Activated T-cell treated with anti-CD3 and anti-CD28 coated beads, Interleukin-2, amount 50 U/mL, for 24 hours (primary cell): Measurements from ENCODE around the gene KATNIP.

Experiments
- DNase-seq: peaks from one replicate; pipeline ENCODE4 v3.0.0-alpha.2; 2020
- H3K27ac Mint-ChIP-seq: 2 replicates; pipeline ENCODE4 v1.8.0; 2020; ENCODE audit warnings: mild to moderate bottlenecking, mixed read lengths
- H3K27me3 Mint-ChIP-seq: 2 replicates; pipeline ENCODE4 v1.8.0; 2020; ENCODE audit warnings: mixed read lengths
- H3K36me3 Mint-ChIP-seq: 2 replicates; pipeline ENCODE4 v1.8.0; 2020; ENCODE audit warnings: low read depth, mixed read lengths
- H3K4me1 Mint-ChIP-seq: 2 replicates; pipeline ENCODE4 v1.8.0; 2020; ENCODE audit warnings: low read depth, mixed read lengths
- H3K4me3 Mint-ChIP-seq: 2 replicates; pipeline ENCODE4 v1.8.0; 2020; ENCODE audit warnings: mild to moderate bottlenecking, moderate library complexity, mixed read lengths
- H3K9me3 Mint-ChIP-seq: 2 replicates; pipeline ENCODE4 v1.8.0; 2020; ENCODE audit warnings: mixed read lengths

The KATNIP gene

DNA sequence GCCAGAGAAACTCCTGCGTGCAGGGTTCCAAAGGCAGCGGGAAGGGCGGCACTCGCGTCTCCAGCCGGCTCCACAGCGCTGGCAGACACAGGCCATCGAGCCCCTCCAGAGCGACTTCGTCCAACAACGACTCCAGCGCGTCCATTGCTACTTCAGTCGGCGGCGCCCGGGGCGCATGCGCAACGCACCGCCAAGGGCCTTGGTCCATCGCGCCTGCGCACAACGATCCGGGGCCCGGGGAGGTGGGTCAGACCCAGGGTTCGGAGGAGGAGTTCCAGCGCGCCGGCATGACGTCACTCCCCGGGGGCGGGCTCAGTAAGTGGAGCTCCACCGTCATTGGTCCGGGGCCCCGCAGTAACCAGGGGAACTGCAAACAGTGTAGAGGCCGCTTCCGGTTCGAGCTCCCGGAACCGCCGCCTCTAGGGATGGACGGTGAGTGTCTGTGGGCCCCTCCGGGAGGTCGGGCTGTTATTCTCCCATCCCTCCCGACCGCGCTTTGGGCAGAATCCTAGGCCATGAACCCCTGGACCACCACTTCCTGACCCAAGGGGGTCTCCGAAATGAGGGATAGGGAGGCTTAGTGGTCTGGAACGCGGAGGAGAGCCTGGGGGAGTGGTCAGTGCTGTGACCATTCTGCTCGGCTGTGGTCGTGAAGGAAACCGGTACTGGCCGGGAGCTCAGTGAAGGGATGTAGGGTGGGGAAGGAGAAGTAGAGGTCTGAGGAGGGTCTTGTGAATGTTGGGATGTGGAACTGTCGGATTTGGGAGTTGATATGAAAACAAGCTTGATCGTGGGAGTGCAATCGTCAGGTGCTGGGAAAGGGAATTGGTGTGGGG, at the start of gene KATNIP, which contains the start of gene GTF3C1:
KATNIP (plus strand) TSS at position 399 of the 836 bp plus-strand sequence; CDS start at position 426, 27 bp downstream.
GTF3C1 (minus strand) TSS at position 168 of the 836 bp plus-strand sequence; CDS start at position 145, 23 bp downstream.
- peak within 1 kb of the TSS; percentile 100 for H3K4me3 Mint-ChIP-seq
- no peaks in the 10 kb centered on the region for H3K27me3 Mint-ChIP-seq
- no peaks in the 10 kb centered on the region for H3K9me3 Mint-ChIP-seq
- DNase-seq = peak; percentile 100
- H3K27ac Mint-ChIP-seq = peak within 1 kb of the TSS; percentile 98
- peaks cover 25% of the 10 kb centered on the region for H3K36me3 Mint-ChIP-seq
- H3K4me1 Mint-ChIP-seq = peaks cover 39% of the 10 kb centered on the region

DNA sequence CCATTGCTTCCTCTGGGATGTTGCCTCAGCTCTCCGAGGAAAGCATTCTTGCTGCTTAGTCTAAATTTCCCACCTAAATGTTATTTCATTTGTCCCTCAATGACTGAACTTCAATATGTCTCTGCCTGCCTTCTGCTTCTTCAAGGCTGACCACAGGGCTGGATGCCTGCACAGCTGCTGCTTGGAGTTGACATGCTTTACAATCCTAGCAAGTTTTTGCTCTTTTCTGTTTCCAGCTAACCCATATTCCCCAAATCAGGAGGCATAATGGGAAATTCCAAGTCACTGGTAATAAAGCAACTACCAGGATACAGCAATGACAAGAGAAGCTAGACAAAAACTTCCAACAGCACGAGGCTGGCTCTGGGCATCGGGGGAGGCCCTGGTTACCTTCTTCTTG, 49.1 kb upstream of the KATNIP start:
- peaks cover 94% of the 10 kb centered on the region for H3K36me3 Mint-ChIP-seq

DNA sequence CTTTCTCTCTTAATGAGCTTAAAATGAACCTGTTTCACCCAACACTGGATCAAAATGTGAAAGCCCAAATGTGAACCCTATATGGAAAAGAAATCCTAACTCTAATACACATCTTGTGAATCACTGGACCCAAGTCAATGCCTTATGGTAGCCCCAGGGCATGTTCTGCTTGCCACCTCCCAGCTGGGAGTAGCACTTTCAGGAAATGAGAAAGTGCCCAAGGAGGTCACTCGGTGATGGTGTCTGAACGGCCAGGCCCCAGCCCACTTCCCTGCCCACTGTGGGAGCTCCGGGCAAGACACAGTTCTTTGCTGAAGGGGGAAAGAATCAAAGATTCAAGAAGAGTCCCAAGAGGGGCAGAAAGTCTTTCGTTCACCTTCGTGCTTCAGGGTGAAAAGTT, 46.3 kb upstream of the KATNIP start:
- no peaks in the 10 kb centered on the region for H3K4me1 Mint-ChIP-seq
- no peaks in the 10 kb centered on the region for H3K9me3 Mint-ChIP-seq
- no peak overlapping the region for H3K27ac Mint-ChIP-seq
- H3K36me3 Mint-ChIP-seq = peaks cover 94% of the 10 kb centered on the region
- H3K4me3 Mint-ChIP-seq = no peak overlapping the region
- no peaks in the 10 kb centered on the region for H3K27me3 Mint-ChIP-seq
- DNase-seq = no peak

More for the DNA sequence above, 49.1 kb upstream of the KATNIP start:
- no peaks in the 10 kb centered on the region for H3K4me1 Mint-ChIP-seq
- no peaks in the 10 kb centered on the region for H3K27me3 Mint-ChIP-seq
- H3K27ac Mint-ChIP-seq = no peak overlapping the region
- H3K4me3 Mint-ChIP-seq = no peak overlapping the region
- DNase-seq = no peak
- no peaks in the 10 kb centered on the region for H3K9me3 Mint-ChIP-seq

DNA sequence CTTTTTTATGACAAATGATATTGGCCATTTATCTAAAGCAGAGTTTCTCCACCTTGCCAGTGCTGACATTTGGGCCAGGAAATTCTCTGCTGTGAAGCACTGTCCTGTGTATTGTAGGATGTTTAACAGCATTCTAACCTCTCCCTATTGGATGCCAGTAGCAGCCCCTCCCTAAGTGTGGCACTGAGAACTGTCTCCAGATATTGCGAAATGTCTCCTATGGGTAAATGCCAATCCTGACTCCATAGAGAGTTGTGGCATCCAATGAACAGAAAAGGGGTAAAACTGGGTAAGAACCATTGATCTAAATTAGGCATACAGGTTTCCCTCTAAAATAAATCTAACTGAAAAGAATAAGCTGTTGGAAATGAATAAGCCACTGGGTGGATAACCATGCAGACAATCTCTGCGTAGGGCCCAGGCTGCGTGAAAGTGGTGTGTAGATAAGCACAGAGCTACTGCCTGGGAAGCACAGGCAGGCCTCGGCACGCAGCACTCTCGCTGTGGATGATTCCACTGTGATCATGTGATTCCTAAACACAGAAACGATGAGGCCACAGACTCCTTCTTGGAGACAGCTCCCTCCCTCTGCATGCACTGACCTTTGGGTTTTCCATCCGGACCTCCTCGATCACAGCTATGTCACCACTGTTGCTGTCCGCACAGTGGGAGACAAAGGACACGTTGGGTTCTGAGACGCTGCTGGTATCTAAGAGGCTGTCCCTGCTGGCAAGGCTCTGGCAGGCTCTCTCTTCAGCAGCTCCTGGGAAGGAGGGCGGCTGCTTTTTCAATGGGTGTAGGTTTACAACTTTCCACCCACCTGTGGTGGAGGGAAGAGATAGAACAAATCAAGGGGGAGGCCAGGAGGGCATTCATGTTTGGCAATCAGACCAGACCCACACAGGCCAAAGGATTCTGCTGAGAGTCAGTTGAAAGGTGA, 44.4 kb upstream of the KATNIP start:
- no peak for DNase-seq
- Mint-ChIP-seq H3K27ac (no peak overlapping the region), H3K27me3 (no peaks in the 10 kb centered on the region), H3K9me3 (no peaks in the 10 kb centered on the region), H3K36me3 (peaks cover 94% of the 10 kb centered on the region), H3K4me1 (no peaks in the 10 kb centered on the region), H3K4me3 (no peak overlapping the region)

DNA sequence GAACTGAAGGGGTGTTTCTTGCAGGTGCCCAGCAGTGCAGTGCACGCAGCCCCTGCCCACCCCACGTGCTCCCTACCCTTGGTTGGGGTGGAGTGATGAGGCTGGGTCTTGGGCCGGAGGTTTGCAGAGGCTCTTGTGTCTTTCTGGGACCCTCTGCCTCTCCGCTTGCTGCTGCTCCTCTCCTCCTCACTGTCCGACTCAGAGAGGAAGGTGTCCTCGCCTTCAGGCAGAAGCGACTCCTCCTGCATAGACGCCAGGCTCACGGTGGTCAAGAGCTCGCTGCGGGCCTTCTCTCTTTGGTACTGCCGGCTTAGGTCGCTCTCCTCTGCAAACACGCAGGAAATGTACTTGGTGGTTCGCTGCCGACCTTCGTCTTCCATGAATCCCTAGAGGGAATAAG, 43.2 kb upstream of the KATNIP start:
- Mint-ChIP-seq H3K4me3 (no peak overlapping the region), H3K9me3 (no peaks in the 10 kb centered on the region), H3K27ac (no peak overlapping the region), H3K27me3 (no peaks in the 10 kb centered on the region), H3K4me1 (no peaks in the 10 kb centered on the region), H3K36me3 (peaks cover 94% of the 10 kb centered on the region)
- DNase-seq = no peak

DNA sequence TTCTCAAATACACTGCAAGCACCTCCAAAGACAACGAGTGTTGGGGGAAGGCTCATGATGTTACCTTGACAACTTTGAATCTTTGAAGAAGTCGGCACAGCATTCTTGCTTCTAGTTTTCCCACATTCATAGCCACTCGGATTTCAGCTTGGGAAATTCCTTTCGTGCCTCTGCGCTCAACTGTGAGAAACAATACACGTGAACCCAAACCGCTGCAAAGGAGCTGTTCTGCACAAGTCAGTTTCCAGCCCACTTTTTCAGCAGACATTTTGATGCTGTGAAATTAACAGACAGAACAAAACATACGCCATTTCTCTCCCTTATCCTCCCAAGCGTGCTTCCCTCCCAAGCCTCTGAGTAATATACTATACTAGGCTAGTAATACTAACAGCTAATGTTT, 41.5 kb upstream of the KATNIP start:
- Mint-ChIP-seq H3K36me3 (peaks cover 93% of the 10 kb centered on the region), H3K27ac (no peak overlapping the region), H3K27me3 (no peaks in the 10 kb centered on the region), H3K9me3 (no peaks in the 10 kb centered on the region), H3K4me1 (no peaks in the 10 kb centered on the region), H3K4me3 (no peak overlapping the region)
- no peak for DNase-seq

DNA sequence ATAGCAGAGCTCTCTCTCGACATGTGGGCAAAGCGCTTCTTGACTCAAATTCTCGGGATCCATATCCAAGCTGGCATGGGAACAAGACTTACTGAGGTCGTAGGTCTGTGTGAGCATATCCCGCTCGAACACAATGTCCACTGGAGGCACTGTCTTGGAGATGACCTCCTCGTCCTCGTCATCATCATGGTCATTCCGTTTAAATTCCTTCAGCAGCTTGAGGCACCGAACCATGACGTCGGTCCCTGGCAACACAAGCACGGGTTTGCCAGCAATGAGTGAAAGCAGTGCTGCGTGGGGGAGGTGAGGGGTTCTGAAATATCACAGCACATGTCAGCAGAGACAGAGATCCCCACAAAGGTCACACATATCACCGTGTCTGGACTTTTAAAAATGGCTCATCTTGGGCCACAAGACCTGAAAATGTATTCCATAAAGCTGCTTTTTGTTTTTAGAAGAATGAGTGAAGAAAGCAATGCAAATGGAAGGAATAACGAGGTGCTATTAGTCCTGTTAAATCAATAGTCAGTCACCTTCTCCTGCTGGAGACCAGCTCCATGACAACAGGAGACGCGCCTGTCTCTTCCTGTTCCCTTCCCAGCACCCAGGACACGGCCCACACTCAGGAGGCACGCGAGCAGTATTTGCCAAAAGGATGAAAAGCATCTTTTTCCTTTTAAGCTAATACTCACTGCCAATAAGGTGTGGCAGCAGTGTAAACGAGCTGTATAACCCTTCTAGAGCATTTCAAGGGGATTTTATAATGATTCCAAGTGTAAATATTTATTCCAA, 38.1 kb upstream of the KATNIP start:
- no peaks in the 10 kb centered on the region for H3K27me3 Mint-ChIP-seq
- H3K36me3 Mint-ChIP-seq = peaks cover 85% of the 10 kb centered on the region
- no peaks in the 10 kb centered on the region for H3K4me1 Mint-ChIP-seq
- no peak for DNase-seq
- no peaks in the 10 kb centered on the region for H3K9me3 Mint-ChIP-seq
- no peak overlapping the region for H3K4me3 Mint-ChIP-seq
- no peak overlapping the region for H3K27ac Mint-ChIP-seq

DNA sequence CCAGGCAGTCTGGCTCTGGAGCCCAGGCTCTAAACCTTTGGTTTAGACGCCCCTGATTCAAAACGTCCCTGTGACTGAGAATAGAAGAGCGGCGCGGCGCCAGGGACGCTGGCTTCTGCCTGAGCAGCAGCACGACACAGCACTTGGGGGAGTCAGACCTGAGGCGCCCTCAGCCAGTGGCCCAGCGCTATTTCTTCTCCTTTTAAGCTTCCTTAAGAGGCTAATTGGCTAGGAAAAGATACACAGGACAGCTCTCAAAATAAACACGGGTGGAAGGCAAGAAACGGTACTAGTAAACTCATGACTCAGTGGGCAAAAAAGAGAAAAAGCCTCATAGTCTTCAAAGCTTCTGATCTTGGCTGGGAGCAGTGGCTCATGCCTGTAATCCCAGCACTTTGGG, 35.1 kb upstream of the KATNIP start:
- no peaks in the 10 kb centered on the region for H3K27me3 Mint-ChIP-seq
- H3K9me3 Mint-ChIP-seq = no peaks in the 10 kb centered on the region
- H3K4me1 Mint-ChIP-seq = no peaks in the 10 kb centered on the region
- peaks cover 84% of the 10 kb centered on the region for H3K36me3 Mint-ChIP-seq
- no peak overlapping the region for H3K27ac Mint-ChIP-seq
- H3K4me3 Mint-ChIP-seq = no peak overlapping the region
- DNase-seq = no peak

DNA sequence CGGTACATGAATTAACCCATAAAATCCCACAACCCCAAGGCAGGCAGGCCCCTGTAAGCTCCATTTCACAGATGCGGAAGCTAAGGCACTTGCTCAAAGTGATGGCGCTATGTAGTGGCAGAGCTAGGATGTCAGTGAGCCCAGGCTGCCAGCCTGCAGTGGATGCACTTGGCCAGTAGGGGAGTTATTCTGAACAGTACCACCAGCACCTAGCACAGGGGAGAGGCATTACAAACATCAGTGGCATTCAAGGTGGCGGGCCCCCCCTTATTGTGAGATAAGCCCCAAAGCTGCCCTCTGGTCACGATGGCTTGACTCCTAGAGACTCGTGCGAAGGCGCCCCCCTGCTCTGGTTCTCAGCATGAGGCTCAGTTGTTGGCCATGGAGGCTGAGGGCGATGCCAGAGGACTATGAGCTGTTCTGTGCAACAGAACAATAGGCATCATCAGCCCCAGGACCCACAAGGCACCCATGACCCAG, 34.0 kb upstream of the KATNIP start:
- Mint-ChIP-seq H3K27me3 (no peaks in the 10 kb centered on the region), H3K4me3 (no peak overlapping the region), H3K36me3 (peaks cover 77% of the 10 kb centered on the region), H3K27ac (no peak overlapping the region), H3K4me1 (no peaks in the 10 kb centered on the region), H3K9me3 (no peaks in the 10 kb centered on the region)
- peak; percentile 50 for DNase-seq

DNA sequence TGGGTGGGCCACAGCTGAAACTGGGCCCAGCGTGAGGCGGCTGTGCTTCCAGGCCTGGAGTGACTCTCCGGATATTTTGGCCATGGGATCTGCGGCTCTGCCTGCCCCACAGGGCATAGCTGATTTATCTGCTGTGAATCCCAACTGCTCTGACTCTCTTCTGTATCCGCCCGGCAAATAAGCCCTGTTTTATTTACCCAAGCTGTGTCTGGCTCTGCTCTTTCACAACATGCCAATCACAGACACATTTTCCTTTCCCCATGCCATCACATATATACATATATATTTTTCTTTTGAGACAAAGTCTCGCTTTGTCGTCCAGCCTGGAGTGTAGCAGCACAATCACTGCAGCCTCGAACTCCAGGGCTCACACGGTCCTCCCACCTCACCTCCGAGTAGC, 33.6 kb upstream of the KATNIP start:
- DNase-seq = no peak
- Mint-ChIP-seq H3K9me3 (no peaks in the 10 kb centered on the region), H3K27me3 (no peaks in the 10 kb centered on the region), H3K4me1 (no peaks in the 10 kb centered on the region), H3K4me3 (no peak overlapping the region), H3K36me3 (peaks cover 76% of the 10 kb centered on the region), H3K27ac (no peak overlapping the region)

DNA sequence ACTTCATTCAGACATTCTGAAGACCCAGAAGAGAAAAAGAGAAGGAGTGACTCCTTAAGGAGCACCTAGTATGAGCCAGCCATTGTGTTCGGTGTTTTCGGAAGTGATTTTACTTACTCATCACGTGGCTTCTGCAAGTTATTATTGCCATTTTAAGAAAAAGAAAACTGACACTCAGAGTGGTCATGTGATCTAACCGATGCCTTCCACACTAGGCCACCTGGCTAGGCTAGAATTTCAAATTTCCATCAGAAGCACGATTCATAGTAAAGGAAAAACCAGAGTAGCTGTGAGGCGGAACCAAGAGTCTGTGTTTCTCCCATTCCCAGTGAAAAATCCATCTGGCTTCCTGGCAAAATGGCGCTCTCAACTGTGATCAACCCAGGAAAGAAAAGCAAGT, 32.3 kb upstream of the KATNIP start:
- DNase-seq = no peak
- Mint-ChIP-seq H3K27me3 (no peaks in the 10 kb centered on the region), H3K9me3 (no peaks in the 10 kb centered on the region), H3K36me3 (peaks cover 73% of the 10 kb centered on the region), H3K4me1 (no peaks in the 10 kb centered on the region), H3K27ac (no peak overlapping the region), H3K4me3 (no peak overlapping the region)

DNA sequence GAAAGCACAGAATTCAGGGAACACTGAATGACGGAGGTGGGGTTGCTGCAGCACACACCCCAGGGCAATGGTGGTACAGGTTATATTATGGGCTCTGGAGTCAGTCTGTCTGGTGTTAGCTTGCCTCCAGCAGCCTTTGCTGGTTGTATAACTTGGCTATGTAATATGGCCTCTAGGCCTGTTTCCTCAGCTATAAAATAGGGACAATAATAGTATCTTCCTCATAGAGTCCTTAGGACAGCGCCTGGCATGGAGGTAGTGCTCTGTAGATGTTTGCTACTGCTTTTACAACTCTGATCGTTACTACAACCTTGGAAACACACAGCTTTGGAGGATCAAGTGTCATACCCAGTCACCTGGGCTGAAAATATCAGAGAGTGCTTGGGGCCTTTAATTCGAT, 31.7 kb upstream of the KATNIP start:
- no peak overlapping the region for H3K27ac Mint-ChIP-seq
- no peaks in the 10 kb centered on the region for H3K27me3 Mint-ChIP-seq
- H3K4me1 Mint-ChIP-seq = no peaks in the 10 kb centered on the region
- peaks cover 73% of the 10 kb centered on the region for H3K36me3 Mint-ChIP-seq
- no peak overlapping the region for H3K4me3 Mint-ChIP-seq
- no peaks in the 10 kb centered on the region for H3K9me3 Mint-ChIP-seq
- no peak for DNase-seq

DNA sequence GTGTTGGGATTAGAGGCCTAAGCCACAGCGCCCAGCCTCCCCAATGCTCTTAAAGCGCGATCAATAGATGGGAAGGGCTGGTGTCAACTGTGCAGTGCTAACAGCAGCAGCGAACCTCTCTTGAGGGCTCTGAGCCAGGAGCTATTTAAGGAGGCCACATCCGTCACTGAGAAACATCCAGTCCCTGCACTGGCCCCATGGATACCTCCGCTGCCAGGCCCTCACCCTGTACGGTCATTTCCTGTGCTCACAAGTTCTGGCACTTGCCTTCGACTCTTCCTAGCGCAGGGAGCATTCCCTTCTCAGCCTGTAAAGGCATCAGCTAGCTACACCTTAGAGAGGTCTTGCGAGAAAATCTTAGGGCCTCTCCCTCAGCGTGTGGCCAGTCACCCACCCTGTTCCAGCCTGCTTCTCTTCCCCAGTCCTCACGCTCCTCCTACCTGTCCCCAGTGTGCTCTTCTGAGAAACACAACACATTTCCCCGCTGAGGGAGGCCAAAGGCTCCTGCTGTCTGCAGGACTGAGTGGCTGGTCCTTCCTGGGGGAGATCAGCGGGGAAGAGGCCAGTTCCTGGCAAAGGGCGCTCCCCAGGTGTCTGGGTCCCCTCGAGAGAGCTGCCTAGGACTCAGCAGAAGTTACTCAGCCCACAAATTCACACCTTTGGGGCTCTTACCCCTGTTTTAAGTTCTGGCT, 28.8 kb upstream of the KATNIP start:
- H3K4me1 Mint-ChIP-seq = no peaks in the 10 kb centered on the region
- no peak overlapping the region for H3K27ac Mint-ChIP-seq
- peaks cover 83% of the 10 kb centered on the region for H3K36me3 Mint-ChIP-seq
- H3K4me3 Mint-ChIP-seq = no peak overlapping the region
- no peaks in the 10 kb centered on the region for H3K9me3 Mint-ChIP-seq
- H3K27me3 Mint-ChIP-seq = no peaks in the 10 kb centered on the region
- DNase-seq = no peak
